ENCODE results near the gene LMNTD2.
"Not testable (repeated sequence)": the region's sequence is repeated elsewhere in the genome, so short reads cannot be mapped to it uniquely, and the experiment has no call there.

LMNTD2 gene

GRCh38 chr11:518463-519202, 41.9 kb downstream of the LMNTD2 start:
- H3K27ac ChIP-seq (ENCODE audit: low read depth, low read length), result no peak overlapping the region
- H3K79me2 ChIP-seq (ENCODE audit: control insufficient read depth, low read length), result no peaks in the 10 kb centered on the region
- H3K4me3 ChIP-seq (ENCODE audit: low read length), result peak overlapping the region; percentile 43; the same call in 1 of the 2 replicates
- H3K36me3 ChIP-seq (ENCODE audit: control insufficient read depth, low read length), result no peaks in the 10 kb centered on the region
- H3K9me2 ChIP-seq (replicated peaks; ENCODE audit: control insufficient read depth, low read length), result no peaks in the 10 kb centered on the region
- H3K27me3 ChIP-seq (ENCODE audit: control insufficient read depth, low read length), result no peaks in the 10 kb centered on the region
- no peaks in the 10 kb centered on the region for H3F3A ChIP-seq (ENCODE audit: control insufficient read depth, insufficient read depth)
- H4K20me1 ChIP-seq (ENCODE audit: control insufficient read depth, insufficient read depth, low read depth, low read length), result no peaks in the 10 kb centered on the region
- peak; percentile 96 for TF ChIP-seq CTCF (IDR thresholded peaks at IDR 0.05; ENCODE audit: low read depth, low read length, poor library complexity, severe bottlenecking)
- no peak for TF ChIP-seq EZH2phosphoT487 (IDR thresholded peaks at IDR 0.05; ENCODE audit: borderline replicate concordance, low read length)
- H3K4me1 ChIP-seq (ENCODE audit: control insufficient read depth, low read length), result peaks cover 8% of the 10 kb centered on the region
- peaks cover 7% of the 10 kb centered on the region; the same call in 1 of the 2 replicates for H3K9me3 ChIP-seq (ENCODE audit: control insufficient read depth, insufficient read depth, low read length)
- H3K4me2 ChIP-seq (ENCODE audit: low read length), result peak overlapping the region; percentile 66

GRCh38 chr11:516918-517685, 43.4 kb downstream of the LMNTD2 start:
- H3K9me2 ChIP-seq (replicated peaks; ENCODE audit: control insufficient read depth, low read length); H3K27ac ChIP-seq (ENCODE audit: low read depth, low read length); H4K20me1 ChIP-seq (ENCODE audit: control insufficient read depth, insufficient read depth, low read depth, low read length); H3K4me1 ChIP-seq (ENCODE audit: control insufficient read depth, low read length); H3K79me2 ChIP-seq (ENCODE audit: control insufficient read depth, low read length); H3K4me2 ChIP-seq (ENCODE audit: low read length); H3K27me3 ChIP-seq (ENCODE audit: control insufficient read depth, low read length); H3F3A ChIP-seq (ENCODE audit: control insufficient read depth, insufficient read depth); H3K36me3 ChIP-seq (ENCODE audit: control insufficient read depth, low read length); H3K9me3 ChIP-seq (ENCODE audit: control insufficient read depth, insufficient read depth, low read length); H3K4me3 ChIP-seq (ENCODE audit: low read length): not testable (repeated sequence)

- H3K27ac ChIP-seq (ENCODE audit: low read depth, low read length), result no peak overlapping the region
- H3K4me1 ChIP-seq (ENCODE audit: control insufficient read depth, low read length), result peaks cover 8% of the 10 kb centered on the region
- H3K4me3 ChIP-seq (ENCODE audit: low read length), result no peak overlapping the region
- H3K4me2 ChIP-seq (ENCODE audit: low read length), result no peak overlapping the region
- TF ChIP-seq EZH2phosphoT487 (IDR thresholded peaks at IDR 0.05; ENCODE audit: borderline replicate concordance, low read length) (no peak), CTCF (IDR thresholded peaks at IDR 0.05; ENCODE audit: low read depth, low read length, poor library complexity, severe bottlenecking) (no peak)
- no peaks in the 10 kb centered on the region for H4K20me1 ChIP-seq (ENCODE audit: control insufficient read depth, insufficient read depth, low read depth, low read length)
- H3K79me2 ChIP-seq (ENCODE audit: control insufficient read depth, low read length), result no peaks in the 10 kb centered on the region
- no peaks in the 10 kb centered on the region for H3F3A ChIP-seq (ENCODE audit: control insufficient read depth, insufficient read depth)
- H3K9me3 ChIP-seq (ENCODE audit: control insufficient read depth, insufficient read depth, low read length), result peaks cover 7% of the 10 kb centered on the region; the same call in 1 of the 2 replicates
- no peaks in the 10 kb centered on the region for H3K9me2 ChIP-seq (replicated peaks; ENCODE audit: control insufficient read depth, low read length)
- no peaks in the 10 kb centered on the region for H3K27me3 ChIP-seq (ENCODE audit: control insufficient read depth, low read length)
- no peaks in the 10 kb centered on the region for H3K36me3 ChIP-seq (ENCODE audit: control insufficient read depth, low read length)
These were observed 44.1 kb downstream of the LMNTD2 start for GRCh38 chr11:516400-516799.

- Histone ChIP-seq H3K4me3 (ENCODE audit: low read length) (no peak overlapping the region), H3K9me3 (ENCODE audit: control insufficient read depth, insufficient read depth, low read length) (peaks cover 7% of the 10 kb centered on the region; the same call in 1 of the 2 replicates), H3K4me2 (ENCODE audit: low read length) (no peak overlapping the region), H3K79me2 (ENCODE audit: control insufficient read depth, low read length) (no peaks in the 10 kb centered on the region), H3K9me2 (replicated peaks; ENCODE audit: control insufficient read depth, low read length) (no peaks in the 10 kb centered on the region), H4K20me1 (ENCODE audit: control insufficient read depth, insufficient read depth, low read depth, low read length) (no peaks in the 10 kb centered on the region), H3K27ac (ENCODE audit: low read depth, low read length) (no peak overlapping the region), H3K27me3 (ENCODE audit: control insufficient read depth, low read length) (no peaks in the 10 kb centered on the region), H3K4me1 (ENCODE audit: control insufficient read depth, low read length) (peaks cover 8% of the 10 kb centered on the region), H3F3A (ENCODE audit: control insufficient read depth, insufficient read depth) (no peaks in the 10 kb centered on the region), H3K36me3 (ENCODE audit: control insufficient read depth, low read length) (no peaks in the 10 kb centered on the region)
- TF ChIP-seq EZH2phosphoT487 (IDR thresholded peaks at IDR 0.05; ENCODE audit: borderline replicate concordance, low read length) (no peak), CTCF (IDR thresholded peaks at IDR 0.05; ENCODE audit: low read depth, low read length, poor library complexity, severe bottlenecking) (no peak)
These were observed 45.4 kb downstream of the LMNTD2 start for GRCh38 chr11:515131-515530.

Data from DOHH2 (cell line).